Upper lobe of left lung (tissue), 4 donors: ENCODE results near the gene AKAP8L.

Experiments used
- EP300 ChIP-seq, 4 donors: sonication (generic); formaldehyde crosslinking; IDR thresholded peaks; one replicate each; pipeline ENCODE4 v1.5.1; 2017; ENCODE audit warnings: antibody characterized with exemption in 4 of 4, control low read depth in 2 of 4
- POLR2A ChIP-seq, 4 donors: fragments of 450-650 bp; IDR thresholded peaks; one replicate each; pipeline ENCODE4 v1.5.1; 2016 to 2017; ENCODE audit warnings: antibody characterized with exemption in 4 of 4, mild to moderate bottlenecking in 2 of 4
- POLR2AphosphoS5 ChIP-seq, 2 donors: sonication (generic); formaldehyde crosslinking; IDR thresholded peaks; one replicate each; pipeline ENCODE4 v1.5.1; 2017; ENCODE audit warnings: antibody characterized with exemption in 2 of 2
- TF ChIP-seq, protein P1 (sequence below), 6 experiments: fragments of 450-650 bp in 4 of 6; fragments of 200-600 bp in 2 of 6; sonication (generic) in 2 of 6; IDR thresholded peaks; one replicate each; pipeline ENCODE4 v1.5.1; 2016 to 2019; ENCODE audit warnings: antibody characterized with exemption in 6 of 6

DNA sequence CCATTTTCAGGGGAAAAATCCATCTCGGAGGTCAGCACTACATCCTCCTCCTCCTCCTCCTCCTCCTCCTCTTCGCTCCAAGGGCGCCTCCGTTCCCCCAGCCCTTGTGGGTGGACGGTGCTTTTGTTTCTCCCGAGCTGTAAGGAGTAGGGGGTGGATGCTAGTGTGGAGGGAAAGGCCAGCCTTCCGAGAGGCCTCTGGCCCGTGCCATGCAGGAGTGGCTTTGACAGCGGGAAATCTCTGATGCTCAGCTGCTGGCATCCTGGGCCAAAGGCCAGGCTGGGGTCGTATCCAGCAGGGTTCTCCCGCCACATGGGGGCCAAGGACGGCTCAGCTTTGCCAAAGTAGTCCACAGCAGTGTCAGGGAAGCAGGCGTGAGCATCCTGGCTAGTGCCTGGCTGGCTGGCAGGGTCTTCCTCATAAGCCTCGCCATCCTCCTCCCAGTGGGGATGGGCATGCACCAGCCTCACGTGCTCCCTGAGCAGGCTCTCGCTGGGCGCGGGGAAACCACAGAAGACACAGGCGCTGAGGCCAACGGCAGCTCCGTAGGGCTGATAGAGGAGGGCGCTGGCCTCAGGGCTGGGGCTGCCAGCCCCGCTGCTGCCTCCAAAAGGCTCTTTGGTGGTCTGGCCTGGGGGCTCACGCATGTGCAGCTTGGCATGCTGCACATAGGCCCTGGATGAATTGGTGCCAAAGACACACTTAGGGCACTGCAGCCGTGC lies 20.5 kb upstream of the AKAP8L start:
- TF ChIP-seq, protein P1, sequence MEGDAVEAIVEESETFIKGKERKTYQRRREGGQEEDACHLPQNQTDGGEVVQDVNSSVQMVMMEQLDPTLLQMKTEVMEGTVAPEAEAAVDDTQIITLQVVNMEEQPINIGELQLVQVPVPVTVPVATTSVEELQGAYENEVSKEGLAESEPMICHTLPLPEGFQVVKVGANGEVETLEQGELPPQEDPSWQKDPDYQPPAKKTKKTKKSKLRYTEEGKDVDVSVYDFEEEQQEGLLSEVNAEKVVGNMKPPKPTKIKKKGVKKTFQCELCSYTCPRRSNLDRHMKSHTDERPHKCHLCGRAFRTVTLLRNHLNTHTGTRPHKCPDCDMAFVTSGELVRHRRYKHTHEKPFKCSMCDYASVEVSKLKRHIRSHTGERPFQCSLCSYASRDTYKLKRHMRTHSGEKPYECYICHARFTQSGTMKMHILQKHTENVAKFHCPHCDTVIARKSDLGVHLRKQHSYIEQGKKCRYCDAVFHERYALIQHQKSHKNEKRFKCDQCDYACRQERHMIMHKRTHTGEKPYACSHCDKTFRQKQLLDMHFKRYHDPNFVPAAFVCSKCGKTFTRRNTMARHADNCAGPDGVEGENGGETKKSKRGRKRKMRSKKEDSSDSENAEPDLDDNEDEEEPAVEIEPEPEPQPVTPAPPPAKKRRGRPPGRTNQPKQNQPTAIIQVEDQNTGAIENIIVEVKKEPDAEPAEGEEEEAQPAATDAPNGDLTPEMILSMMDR (IDR thresholded peaks at IDR 0.05) = no peak
- no peak for TF ChIP-seq POLR2AphosphoS5 (IDR thresholded peaks at IDR 0.05)
- no peak for TF ChIP-seq POLR2A (IDR thresholded peaks at IDR 0.05)
- TF ChIP-seq EP300 (IDR thresholded peaks at IDR 0.05) = no peak
